ENCODE measurements around the gene KATNIP. TPM values are rescaled to one million over a fixed set of nuclear protein-coding genes. Genes with fewer than 3 reads are reported as not detected.

KATNIP gene
- total and polyA plus RNA-seq, 9 of the 15 experiments (the other 6 are each of a cell fraction or from before 2014, with no cell fraction given) = 1.7 to 13.2 (median 8.0) TPM

DNA sequence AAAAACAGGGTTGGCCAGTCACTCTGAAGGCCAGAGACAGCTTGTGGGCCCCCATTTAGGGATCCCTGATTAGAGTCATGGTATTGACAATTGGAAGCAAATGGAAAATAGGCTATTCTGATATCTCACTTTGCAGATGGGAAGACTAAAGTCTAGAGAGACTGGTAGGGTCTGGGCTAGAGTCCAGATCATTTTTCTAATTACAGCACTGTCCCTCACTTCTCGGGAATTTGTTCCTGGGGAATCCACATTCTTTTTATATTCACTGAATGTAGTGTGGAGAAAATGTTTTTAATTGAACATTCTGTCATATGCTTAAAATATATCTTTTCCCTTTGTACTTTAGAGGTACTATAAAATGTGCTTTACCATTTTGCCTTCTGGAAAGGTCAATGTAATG, 1.1 kb downstream of the KATNIP start:
- no peaks in the 10 kb centered on the region for H3K9me3 ChIP-seq (replicated peaks; ENCODE audit: control insufficient read depth, insufficient read depth, low read depth, low read length)
- TF ChIP-seq, protein P1, sequence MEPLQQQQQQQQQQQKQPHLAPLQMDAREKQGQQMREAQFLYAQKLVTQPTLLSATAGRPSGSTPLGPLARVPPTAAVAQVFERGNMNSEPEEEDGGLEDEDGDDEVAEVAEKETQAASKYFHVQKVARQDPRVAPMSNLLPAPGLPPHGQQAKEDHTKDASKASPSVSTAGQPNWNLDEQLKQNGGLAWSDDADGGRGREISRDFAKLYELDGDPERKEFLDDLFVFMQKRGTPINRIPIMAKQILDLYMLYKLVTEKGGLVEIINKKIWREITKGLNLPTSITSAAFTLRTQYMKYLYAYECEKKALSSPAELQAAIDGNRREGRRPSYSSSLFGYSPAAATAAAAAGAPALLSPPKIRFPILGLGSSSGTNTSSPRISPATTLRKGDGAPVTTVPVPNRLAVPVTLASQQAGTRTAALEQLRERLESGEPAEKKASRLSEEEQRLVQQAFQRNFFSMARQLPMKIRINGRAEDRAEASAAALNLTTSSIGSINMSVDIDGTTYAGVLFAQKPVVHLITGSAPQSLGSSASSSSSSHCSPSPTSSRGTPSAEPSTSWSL (CRISPR knock-in tag; IDR thresholded peaks at IDR 0.05; ENCODE audit: borderline replicate concordance) = no peak
- TF ChIP-seq HDAC1 (IDR thresholded peaks at IDR 0.05) (no peak), HNRNPK (IDR thresholded peaks at IDR 0.05; ENCODE audit: low read depth, low read length, poor library complexity, severe bottlenecking) (no peak), ZZZ3 (IDR thresholded peaks at IDR 0.05) (no peak)
- no peaks in the 10 kb centered on the region for H3K9me1 ChIP-seq (ENCODE audit: control insufficient read depth, insufficient read depth, low read length)
- ATAC-seq (no peak), DNase-seq (ENCODE audit: extremely low read depth in 1 of 4, low spot score in 3 of 4) (no peak), FAIRE-seq (no peak)
- in situ Hi-C loops (cut with MboI) (no loop called here), intact Hi-C loops (cut with micrococcal nuclease) (no loop called here)
- peaks cover 40% of the 10 kb centered on the region for H3K79me2 ChIP-seq (ENCODE audit: control insufficient read depth, insufficient read depth, low read length)
- peak overlapping the region; percentile 92 for H3K4me3 ChIP-seq
- peaks cover 21 to 23% of the 10 kb centered on the region in 2 experiments for H3K4me1 ChIP-seq (replicated peaks in 1 of 2; ENCODE audit: control insufficient read depth in 2 of 2, insufficient read depth in 2 of 2, low read length in 2 of 2)
- no peak overlapping the region for H2AFZ ChIP-seq (ENCODE audit: low read depth, low read length)
- peaks cover 16% of the 10 kb centered on the region; the same call in 1 of the 2 replicates for H4K20me1 ChIP-seq (replicated peaks; ENCODE audit: control insufficient read depth, insufficient read depth, low read length)
- no peak overlapping the region for H3K27ac ChIP-seq (ENCODE audit: extremely low read depth, low read depth, low read length)
- ChIA-PET POLR2A (interaction anchor here (1.1 to 1.4 kb wide), 3 partner anchors 14 to 18 kb away, joined by 4 to 6 read pairs (median 6); no protein-coding TSS in a partner anchor), CTCF (ENCODE audit: low intra/inter-chr PET ratio) (no interaction called here)
- H3K4me2 ChIP-seq (ENCODE audit: insufficient read depth, low read length) = peak overlapping the region; percentile 96
- BruUV-seq (replicated peaks) = no TSS peak
- no peaks in the 10 kb centered on the region for H3K27me3 ChIP-seq (ENCODE audit: control insufficient read depth in 2 of 2, insufficient read depth in 2 of 2, low read length in 2 of 2)
- H3K36me3 ChIP-seq (ENCODE audit: control insufficient read depth, insufficient read depth, low read length) = peaks cover 7% of the 10 kb centered on the region; the same call in 2 of the 3 replicates
- H3K9ac ChIP-seq (ENCODE audit: insufficient read depth in 1 of 2, low read depth in 2 of 2, low read length in 2 of 2) = peak overlapping the region in 1 of 2 experiments; percentile 77; a peak in 1 of 4 replicates
- WGBS (ENCODE audit: insufficient coverage, low coverage, missing lambda C conversion rate) = 43% methylated on average over 1 of the region's 1 CpG

Data from K562 (cell line).